ENCODE data around the gene TRIO.

TRIO gene

GRCh38 chr5:14286007-14286406, 142.9 kb downstream of the TRIO start:
- CTCF ChIA-PET: interaction anchor here (0.6 kb wide), 1 partner anchor 441 kb away, joined by 3 read pairs; no protein-coding TSS in a partner anchor
- TF ChIP-seq, protein P1, sequence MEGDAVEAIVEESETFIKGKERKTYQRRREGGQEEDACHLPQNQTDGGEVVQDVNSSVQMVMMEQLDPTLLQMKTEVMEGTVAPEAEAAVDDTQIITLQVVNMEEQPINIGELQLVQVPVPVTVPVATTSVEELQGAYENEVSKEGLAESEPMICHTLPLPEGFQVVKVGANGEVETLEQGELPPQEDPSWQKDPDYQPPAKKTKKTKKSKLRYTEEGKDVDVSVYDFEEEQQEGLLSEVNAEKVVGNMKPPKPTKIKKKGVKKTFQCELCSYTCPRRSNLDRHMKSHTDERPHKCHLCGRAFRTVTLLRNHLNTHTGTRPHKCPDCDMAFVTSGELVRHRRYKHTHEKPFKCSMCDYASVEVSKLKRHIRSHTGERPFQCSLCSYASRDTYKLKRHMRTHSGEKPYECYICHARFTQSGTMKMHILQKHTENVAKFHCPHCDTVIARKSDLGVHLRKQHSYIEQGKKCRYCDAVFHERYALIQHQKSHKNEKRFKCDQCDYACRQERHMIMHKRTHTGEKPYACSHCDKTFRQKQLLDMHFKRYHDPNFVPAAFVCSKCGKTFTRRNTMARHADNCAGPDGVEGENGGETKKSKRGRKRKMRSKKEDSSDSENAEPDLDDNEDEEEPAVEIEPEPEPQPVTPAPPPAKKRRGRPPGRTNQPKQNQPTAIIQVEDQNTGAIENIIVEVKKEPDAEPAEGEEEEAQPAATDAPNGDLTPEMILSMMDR (conservative IDR thresholded peaks at IDR 0.05; ENCODE audit: low read depth): no peak
- no peak for DNase-seq (ENCODE audit: low spot score)
- no peak overlapping the region for H3K27ac ChIP-seq
- POLR2A ChIA-PET (ENCODE audit: low non-redundant PET): no interaction called here

- no peak overlapping the region for H3K27ac ChIP-seq
- CTCF ChIA-PET: interaction anchor here (1.4 kb wide), 1 partner anchor 11 kb away, joined by 3 read pairs; no protein-coding TSS in a partner anchor
- TF ChIP-seq, protein P1 (conservative IDR thresholded peaks at IDR 0.05; ENCODE audit: low read depth): no peak
- no peak for DNase-seq (ENCODE audit: low spot score)
- POLR2A ChIA-PET (ENCODE audit: low non-redundant PET): no interaction called here
These were observed 143.7 kb downstream of the TRIO start for GRCh38 chr5:14286574-14287421.

DNA sequence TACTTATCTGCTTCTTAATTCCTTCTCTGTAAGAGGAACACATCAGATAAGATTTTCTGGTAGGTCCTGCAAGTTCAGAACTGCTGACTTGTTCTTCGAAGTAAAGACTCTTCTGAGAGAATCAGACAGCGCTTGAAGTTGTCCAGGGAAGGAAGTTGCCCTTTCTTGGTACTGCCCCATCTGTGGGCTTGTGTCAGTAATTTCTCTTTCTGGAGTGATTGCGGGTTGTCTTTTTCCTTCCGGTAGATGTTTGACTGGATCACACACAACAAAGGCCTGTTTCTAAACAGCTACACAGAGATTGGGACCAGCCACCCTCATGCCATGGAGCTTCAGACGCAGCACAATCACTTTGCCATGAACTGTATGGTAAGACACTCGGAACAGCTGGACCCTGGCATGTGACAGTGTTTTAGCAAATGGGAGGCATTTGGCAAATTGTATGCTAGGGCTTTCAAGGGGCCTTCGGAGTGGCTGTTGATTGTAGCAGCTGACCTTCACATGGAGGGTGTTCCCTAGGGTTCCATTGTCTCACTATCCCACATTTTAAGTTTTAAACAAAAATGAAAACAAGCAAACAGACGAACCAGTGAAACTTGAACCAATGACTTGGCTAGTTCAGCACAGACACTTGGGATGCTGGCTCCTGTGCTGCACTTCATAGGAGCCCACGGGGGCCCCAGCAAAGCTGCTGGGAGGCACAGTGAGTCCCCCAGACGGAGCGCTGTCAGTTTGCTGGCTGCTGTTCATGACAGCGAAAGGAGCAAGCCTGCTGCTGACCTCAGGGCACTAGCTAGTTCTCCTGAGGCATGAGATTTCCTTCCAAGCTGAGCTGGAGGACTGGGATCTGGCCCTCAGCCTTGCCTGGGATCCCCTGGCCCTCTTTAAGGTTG, 149.9 kb downstream of the TRIO start:
- ChIA-PET CTCF (no interaction called here), POLR2A (ENCODE audit: low non-redundant PET) (no interaction called here)
- no peak for DNase-seq (ENCODE audit: low spot score)
- TF ChIP-seq, protein P1 (conservative IDR thresholded peaks at IDR 0.05; ENCODE audit: low read depth): no peak
- H3K27ac ChIP-seq: no peak overlapping the region

- TF ChIP-seq, protein P1 (conservative IDR thresholded peaks at IDR 0.05; ENCODE audit: low read depth): no peak
- POLR2A ChIA-PET (ENCODE audit: low non-redundant PET): no interaction called here
- CTCF ChIA-PET: no interaction called here
These were observed 152.5 kb downstream of the TRIO start for GRCh38 chr5:14295610-14296009.

DNA sequence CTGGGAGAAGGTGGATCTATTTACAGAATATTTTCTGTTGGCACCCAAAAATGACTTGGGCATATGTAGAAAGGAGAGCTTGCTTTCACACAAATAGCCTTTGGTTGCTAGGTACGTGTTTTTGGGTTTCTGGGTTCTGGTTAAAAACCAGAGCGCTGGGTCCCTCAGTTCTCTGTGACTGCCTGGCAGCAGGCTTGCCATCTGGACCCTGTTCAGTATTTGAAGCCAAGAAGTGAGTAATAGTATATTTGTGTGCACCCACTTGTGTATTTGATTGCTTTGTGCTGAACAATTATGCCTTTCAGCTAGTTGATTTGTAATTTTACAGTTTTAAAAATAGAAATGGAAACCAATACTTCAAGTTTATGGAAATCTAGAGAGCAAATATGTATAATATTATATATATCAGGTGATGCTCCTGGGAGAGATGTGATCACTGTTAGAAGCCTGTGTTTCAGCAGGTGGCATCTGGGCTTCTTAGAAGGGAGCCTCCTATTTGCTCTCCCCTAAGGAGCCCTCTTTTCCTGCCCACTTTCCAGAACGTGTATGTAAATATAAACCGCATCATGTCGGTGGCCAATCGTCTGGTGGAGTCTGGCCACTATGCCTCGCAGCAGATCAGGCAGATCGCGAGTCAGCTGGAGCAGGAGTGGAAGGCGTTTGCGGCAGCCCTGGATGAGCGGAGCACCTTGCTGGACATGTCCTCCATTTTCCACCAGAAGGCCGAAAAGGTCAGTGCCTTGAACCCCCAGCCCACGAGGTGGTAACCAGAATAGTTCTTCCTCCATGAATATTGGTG, 153.6 kb downstream of the TRIO start:
- TF ChIP-seq, protein P1 (conservative IDR thresholded peaks at IDR 0.05; ENCODE audit: low read depth): no peak
- H3K27ac ChIP-seq: peak overlapping the region; percentile 74
- no peak for DNase-seq (ENCODE audit: low spot score)
- POLR2A ChIA-PET (ENCODE audit: low non-redundant PET): no interaction called here
- CTCF ChIA-PET: interaction anchor here (0.7 to 1.5 kb wide), 2 partner anchors 9 to 55 kb away, joined by 3 read pairs; no protein-coding TSS in a partner anchor

More at GRCh38 chr5:14295610-14296009, 152.5 kb downstream of the TRIO start:
- no peak overlapping the region for H3K27ac ChIP-seq
- DNase-seq (ENCODE audit: low spot score): no peak

Measured in RWPE1 (cell line).